GM21528 (cell line): Measurements from ENCODE around the gene PPP1R18.
A peak's percentile ranks its signal among the peaks of the same experiment; 100 is the strongest.
"Not testable (repeated sequence)": the region's sequence is repeated elsewhere in the genome, so short reads cannot be mapped to it uniquely, and the experiment has no call there.

Source experiments
- ATAC-seq: cut with Tn5 transposase; IDR thresholded peaks from one replicate; pipeline ENCODE4 v1.9.1; 2021; ENCODE audit warnings: mild to moderate bottlenecking, moderate library complexity; ENCODE audit not compliant: unreplicated experiment, low FRiP score

Gene PPP1R18

DNA sequence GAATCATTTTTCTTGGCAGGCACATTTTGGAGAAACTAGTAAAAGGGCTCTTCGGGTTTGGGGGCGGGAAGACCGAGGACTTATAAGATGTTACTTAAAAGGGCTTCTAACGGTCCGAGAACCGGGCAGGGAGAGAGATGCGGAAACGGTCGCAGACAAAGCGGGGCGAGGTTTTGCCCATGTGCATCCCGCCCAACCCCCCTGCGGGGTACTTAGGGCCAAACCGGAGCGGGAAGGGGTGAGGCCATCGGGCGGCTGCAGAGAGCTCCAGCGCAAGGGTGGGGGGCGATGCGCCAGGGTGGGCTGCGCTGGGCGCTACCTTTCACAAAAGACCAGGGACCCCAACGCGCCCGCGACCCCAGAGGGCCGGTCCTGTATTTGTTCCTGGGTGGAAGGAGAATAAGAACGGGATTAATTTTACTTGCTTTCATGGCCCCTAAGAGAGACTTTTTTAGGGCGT is 34.3 kb upstream of the PPP1R18 start:
- ATAC-seq: no peak

DNA sequence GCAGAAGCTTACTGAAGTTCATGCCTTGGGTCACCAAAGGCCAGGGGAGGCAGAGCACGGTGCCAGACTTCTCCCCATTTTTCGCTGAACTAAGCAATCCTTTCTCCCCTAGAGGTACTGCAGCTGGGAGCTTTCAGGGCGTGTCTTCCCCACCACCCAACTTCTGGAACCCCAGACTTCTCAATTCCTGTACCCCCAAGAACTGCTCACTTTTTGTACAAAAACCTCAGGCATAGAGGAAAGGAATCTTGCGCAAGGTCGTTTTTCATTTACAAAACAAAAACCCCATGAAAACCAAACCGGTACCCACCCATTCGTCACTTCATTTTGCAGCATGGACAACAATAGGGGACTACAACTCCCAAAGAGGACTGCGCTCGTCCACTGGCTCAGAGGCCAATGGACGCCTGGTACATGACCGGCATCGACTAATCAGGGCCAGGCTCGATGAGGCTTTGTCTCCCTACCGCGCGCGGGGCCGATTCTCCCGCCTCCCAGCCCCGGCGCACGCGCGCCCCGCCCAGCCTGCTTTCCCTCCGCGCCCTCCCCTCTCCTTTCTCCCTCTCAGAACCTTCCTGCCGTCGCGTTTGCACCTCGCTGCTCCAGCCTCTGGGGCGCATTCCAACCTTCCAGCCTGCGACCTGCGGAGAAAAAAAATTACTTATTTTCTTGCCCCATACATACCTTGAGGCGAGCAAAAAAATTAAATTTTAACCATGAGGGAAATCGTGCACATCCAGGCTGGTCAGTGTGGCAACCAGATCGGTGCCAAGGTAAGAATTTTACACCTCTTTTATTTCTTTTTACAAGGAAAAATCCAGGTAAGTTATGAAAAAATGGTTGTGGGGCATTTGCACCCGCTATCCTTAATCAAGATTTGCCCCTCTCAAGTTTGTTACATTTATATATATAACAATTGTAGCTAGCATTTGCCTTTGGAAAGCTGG is 33.6 kb upstream of the PPP1R18 start, which contains the start of gene TUBB:
Gene TUBB, plus strand, starts transcription at position 562 of the 947 bp plus-strand sequence. Its CDS starts 155 bp downstream, at position 717.
- peak; percentile 32 for ATAC-seq

DNA sequence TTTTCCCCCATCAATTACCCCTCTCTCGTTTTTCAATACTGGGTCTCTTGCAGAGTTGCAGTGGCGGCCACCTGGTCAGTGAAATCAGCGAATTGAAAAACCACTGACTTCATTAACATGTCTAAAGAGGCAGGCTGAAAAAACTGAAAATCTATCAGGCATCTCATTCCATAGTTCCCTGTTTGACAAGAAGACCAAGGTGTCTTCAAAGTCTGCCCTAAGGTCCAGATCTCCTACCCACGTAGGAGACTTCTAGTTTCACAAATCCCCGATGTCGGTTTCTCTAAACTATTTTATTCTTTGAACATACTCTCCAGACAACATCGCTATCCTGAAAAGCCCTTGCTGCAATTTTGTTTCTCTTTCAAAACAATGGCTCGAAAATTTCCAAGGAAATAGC is 32.9 kb upstream of the PPP1R18 start:
- ATAC-seq: no peak

- not testable (repeated sequence) for ATAC-seq
Measured at GRCh38 chr6:30717845-30718720, 31.6 kb upstream of the PPP1R18 start.

DNA sequence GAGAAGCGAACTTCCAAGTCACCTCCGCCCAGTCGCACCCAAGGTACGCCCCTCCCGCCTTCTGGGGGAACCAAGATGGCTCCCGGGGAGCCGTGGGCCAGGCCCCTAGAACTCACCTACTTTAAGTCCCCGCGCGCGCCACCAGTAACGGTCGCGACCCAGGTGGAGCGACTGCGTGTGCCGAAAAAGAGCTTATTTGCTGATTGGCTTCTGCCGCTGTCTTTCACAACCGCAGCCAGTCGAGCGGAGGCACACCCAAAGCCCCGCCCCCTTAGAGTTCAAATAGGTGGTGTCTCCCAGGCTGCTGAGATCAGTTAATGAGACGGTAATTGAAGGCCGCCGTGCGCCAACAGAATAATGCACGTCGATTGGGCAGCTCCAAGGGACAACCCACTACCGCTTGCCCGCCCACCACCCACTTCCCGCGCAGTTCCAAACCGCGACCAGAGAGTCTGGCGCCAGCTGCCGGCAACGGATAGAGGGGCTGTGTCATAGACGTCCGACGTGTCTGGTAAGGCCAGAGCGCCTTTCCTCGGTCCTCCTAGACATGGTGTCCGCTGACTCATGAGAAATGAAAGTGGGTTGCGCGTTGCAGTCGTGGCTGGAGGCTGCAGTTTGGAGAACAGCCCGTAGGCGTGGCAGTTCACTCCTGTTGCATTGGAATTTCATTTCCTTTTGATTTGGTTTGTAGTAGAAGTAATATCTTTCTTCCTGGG is 30.8 kb upstream of the PPP1R18 start, which contains the start of gene MDC1:
Gene MDC1, minus strand, starts transcription at position 153 of the 716 bp plus-strand sequence. CDS start 2,106 bp downstream, outside the sequence.
- ATAC-seq: peak; percentile 71

- no peak for ATAC-seq
Measured at GRCh38 chr6:30716879-30717128, 30.4 kb upstream of the PPP1R18 start.

GRCh38 chr6:30714263-30714662 is 27.8 kb upstream of the PPP1R18 start:
- ATAC-seq: no peak

DNA sequence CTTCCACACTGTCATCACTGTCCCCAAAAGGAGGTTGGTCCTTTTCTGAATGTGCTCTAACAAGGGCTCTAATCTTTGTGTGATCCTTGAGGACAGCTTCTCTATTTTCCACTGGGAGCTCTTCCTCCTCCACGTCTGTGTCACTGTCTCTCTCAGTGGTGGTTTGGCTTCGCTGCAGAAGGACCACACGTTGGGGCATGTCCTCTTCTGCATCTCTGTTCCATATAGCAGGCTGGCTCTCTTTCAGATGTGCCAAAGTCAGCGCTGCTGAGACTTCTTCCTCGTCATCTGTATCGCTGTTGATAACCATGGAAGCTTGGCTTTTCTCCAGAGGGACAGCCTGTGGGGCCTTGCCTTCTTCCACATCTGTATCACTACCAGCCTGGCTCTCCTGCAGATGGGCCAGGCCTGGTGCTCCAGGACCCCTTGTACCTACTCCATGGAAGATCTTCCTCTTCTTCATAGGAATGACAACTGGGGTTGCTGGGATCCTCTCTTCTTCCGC is 26.0 kb upstream of the PPP1R18 start:
- no peak for ATAC-seq

DNA sequence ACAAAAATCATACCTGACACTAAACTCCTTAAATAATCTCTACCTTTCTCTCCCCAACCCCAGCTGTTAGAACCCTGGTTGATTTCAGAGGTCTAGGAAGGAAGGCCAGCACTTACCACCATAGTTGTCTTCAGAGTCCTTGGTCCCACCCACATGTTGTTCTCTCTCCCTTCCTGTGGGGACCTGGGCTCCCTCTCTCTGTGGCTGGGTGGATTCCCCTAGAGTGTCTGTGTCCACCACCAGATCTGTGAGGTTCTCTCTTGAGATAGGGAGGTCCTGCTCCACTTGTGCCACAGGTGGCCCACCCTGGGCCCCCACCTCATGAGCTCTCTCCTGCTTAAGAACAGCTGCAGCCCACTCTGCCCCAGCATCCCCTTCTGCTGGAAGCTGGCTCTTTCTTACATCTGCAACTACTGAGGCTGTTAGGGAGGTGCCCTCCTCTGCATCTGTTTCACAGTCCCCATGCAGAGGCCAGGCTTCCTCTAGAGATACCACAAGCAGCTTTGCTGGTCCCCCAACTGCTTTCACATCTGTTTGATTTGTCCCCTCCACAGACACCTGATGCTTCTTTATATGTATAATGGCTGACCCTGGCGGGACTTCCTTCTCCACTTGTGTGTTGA is 25.4 kb upstream of the PPP1R18 start:
- no peak for ATAC-seq

DNA sequence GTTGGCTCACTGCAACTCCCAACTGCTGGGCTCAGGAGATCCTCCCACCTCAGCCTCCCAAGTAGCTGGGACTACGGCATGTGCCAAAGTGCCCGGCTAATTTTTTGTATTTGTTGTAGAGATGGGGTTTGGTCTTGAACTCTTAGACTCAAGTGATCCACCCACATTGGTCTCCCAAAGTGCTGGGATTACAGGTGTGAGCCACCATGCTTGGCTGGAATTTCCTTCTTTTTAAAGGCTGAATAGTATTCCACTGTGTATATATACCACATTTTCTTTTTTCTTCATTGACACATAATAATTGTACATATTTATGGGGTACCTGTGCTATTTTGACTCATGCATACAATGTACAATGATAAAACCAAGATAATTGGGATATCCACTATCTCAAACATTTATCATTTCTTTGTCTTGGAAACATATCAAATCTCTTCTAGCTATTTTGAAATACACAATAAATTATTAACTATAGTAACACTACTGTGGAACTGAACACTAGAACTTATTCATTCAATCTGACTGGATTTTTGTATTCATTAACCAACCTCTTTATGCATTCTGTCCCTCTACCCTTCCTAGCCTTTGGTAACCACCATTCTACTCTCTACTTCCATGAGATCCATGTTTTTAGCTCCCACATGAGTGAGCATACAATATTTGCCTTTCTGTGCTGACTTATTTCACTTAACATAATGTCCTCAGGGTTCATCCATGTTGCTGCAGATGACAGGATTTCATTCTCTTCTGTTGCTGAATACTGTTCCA is 22.8 kb upstream of the PPP1R18 start:
- ATAC-seq: no peak

- ATAC-seq: no peak
Measured at GRCh38 chr6:30707281-30707850, 20.9 kb upstream of the PPP1R18 start.

- ATAC-seq: no peak
Measured at GRCh38 chr6:30705620-30706019, 19.2 kb upstream of the PPP1R18 start.

DNA sequence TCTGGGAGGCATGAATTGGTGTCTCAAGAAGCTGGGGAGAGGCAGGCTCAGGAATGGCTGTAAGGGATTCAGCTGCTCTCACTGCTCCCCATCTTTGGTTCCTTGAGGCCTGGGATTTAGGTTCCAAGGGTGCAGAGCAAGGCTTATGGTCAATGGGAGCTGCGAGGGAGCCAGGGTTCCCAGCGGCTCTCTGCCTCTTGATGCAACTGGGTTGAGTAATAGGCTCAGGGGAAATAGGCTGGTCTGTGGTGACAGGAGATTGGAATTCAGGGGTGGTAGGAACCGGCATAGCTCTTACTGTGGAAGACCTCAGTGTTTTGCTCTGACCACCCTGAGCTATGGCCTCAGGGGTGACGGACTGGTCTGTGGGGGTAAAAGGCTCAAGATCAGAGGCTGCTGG is 17.4 kb upstream of the PPP1R18 start:
- ATAC-seq: no peak

DNA sequence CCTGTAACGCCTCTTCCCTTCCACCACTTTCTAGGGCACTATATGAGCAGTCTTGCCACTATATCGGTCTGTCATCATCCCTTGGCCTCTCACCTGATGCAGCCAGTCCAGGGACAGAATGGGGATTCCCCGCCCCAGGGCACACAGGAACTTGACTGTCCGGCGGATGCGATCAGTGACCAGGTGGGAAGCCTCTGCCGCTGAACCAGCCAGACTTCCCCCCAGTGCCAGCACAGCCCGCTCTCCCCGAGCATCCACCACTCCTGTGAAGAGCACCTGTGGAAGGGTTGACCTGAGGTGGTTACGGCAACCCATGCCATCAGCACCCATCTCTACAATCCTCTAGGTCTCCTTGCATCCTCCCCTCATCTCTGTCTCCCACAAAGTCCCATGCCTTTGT is 16.6 kb upstream of the PPP1R18 start:
- no peak for ATAC-seq

DNA sequence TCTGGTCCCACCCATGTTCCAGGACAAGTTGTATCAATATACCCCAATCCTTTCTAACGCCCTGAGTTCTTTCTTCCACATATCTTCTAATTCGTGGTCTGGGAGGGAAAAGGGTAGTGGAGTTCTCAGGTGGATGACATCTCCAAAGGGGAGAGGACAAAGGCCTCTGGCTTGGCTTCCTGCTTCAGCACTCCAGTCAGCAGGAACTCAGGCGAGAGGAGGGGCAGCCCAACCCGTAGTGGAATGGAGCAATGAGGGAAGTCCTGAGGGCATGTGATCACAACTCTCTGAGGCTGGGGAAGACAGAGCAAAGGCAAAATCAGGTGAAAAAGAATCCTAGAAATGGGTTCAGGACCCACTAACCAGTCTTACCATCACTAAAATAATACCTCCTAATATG is 13.9 kb upstream of the PPP1R18 start:
- ATAC-seq: no peak

DNA sequence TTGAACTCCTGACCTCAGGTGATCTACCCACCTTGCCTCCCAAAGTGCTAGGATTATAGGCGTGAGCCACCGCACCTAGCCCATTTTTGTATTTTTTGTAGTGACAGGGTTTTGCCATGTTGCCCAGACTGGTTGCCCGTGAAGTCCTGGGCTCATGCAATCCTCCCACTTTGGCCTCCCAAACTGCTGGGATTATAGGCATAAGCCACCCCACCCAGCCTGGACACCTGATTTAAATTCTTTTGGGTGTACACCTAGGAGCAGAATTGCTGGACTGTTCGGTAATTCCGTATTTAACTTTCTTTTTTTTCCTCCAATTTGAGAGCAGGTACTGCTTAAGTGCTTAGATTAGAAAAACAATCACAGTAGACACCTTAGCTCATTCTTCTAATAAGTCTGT is 10.0 kb upstream of the PPP1R18 start:
- ATAC-seq: no peak

DNA sequence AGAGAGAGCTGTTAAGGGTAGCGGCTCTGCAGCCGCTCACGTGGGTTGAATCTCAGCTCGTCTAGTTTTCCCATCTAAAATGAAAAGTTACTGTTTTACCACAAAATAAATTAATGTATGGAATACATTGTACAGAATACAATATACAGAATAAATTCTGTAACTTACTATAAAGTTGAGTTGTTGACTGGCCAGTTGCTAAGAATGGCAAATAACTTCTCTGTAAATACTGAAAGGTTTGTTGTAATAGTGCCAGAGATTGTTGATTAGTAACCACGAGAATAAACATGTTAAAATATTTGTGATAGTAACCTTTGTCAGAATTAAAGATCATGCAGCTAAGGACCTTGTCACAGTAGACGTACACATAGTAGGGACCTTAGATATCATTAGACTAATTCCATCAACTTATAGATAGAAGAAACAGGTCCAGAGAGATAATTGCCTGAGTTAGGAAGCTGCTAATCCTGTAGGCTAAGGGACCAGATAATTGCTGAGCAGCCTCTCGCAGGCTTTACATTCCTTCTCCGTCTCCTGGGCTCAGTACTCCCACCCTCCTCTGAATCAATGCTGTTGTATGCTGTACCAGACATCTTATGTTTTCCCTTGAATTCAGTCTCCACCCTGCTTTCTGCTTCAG is 4.9 kb upstream of the PPP1R18 start:
- no peak for ATAC-seq

DNA sequence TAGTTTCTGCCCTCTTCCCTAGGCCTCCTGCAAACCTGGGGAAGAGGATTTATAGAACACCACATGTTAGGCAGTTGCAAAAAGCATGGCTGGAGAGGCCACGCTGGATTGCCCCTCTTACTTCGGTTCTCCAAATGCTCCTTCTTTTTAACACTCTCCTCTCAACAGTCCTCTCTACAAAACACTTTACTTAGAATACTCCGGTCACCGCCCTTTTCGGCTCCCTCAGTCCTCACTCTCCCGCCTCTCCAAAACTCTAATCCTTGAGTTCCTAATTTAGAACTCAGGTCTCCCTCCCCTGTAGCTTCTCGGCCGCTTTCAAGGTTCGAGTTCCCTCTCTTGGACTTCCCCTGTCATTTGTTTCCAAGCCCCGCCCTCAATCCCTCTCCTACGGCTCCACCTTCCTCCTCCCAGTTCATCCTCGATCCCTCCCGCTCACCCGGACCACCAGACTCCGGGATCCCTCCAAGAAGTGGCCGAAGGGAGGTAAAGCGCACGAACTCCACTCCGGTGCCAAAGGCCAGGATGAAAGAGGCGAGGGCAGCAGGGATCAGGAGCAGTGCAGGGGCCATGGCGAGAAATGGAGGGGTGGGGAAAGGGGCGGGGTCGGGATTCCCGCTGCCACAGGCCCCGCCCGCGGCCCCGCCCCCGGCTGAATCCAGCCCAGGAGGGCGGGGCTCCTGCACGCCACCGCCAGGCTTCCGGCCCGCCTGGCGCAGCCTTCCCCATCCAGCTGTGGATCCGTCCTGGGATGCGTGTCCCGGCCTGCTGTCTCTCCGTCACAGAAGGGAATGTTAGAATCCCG is 4.2 kb upstream of the PPP1R18 start, which contains the start of gene NRM:
Gene NRM, minus strand, starts transcription at position 582 of the 805 bp plus-strand sequence. Its CDS starts 10 bp downstream, at position 572.
- ATAC-seq: peak; percentile 24
